Prostate gland (tissue), 2 donors: ENCODE measurements around the gene HOXA5.

ENCODE experiments used
- CTCF ChIP-seq, 4 experiments: fragments of 200-600 bp in 2 of 4; fragments of 450-650 bp in 2 of 4; sonication (generic) in 2 of 4; IDR thresholded peaks; 1 replicate in 3 of 4; 2 replicates in 1 of 4; pipeline ENCODE4 v1.5.1; 2016 to 2019; ENCODE audit warnings: antibody characterized with exemption in 4 of 4, mild to moderate bottlenecking in 2 of 4, moderate library complexity in 2 of 4
- POLR2A ChIP-seq: fragments of 450-650 bp; IDR thresholded peaks from one replicate; pipeline ENCODE4 v1.6.1; 2016; ENCODE audit warnings: antibody characterized with exemption, mild to moderate bottlenecking

- TF ChIP-seq CTCF (IDR thresholded peaks at IDR 0.05) (no peak), POLR2A (no peak)
Observed at GRCh38 chr7:27149842-27150567, 6.5 kb upstream of the HOXA5 start.
